WTC11 (cell line): ENCODE results near the gene SPN. TPM values are rescaled to one million over a fixed set of nuclear protein-coding genes. Genes with fewer than 3 reads are reported as not detected.
"Not testable (repeated sequence)": the region's sequence is repeated elsewhere in the genome, so short reads cannot be mapped to it uniquely, and the experiment has no call there.

Experiments
- ATAC-seq: fragments of 200-7000 bp; cut with Tn5 transposase; 2 replicates; pipeline ENCODE4 v1.10.0; 2021; ENCODE audit warnings: mild to moderate bottlenecking, moderate library complexity
- CTCF ChIA-PET: fragments of 300-600 bp; sonication (Branson Sonifier 250); formaldehyde crosslinking; loops from one replicate; lab custom pipeline; 2021; ENCODE audit warnings: antibody characterized with exemption; lab: Charles Lee
- POLR2A ChIA-PET: fragments of 350-600 bp; sonication (Branson Sonifier 250); formaldehyde crosslinking; loops from one replicate; lab custom pipeline; 2021; ENCODE audit warnings: antibody characterized with exemption; lab: Charles Lee
- DNase-seq: peaks from one replicate; pipeline ENCODE4 v3.0.0; 2021; ENCODE audit warnings: low spot score
- H3K27ac Mint-ChIP-seq: 2 replicates; pipeline ENCODE4 v1.8.0; 2021; ENCODE audit warnings: mixed read lengths
- H3K27me3 Mint-ChIP-seq: 2 replicates; pipeline ENCODE4 v1.8.0; 2021; ENCODE audit warnings: low read depth, mild to moderate bottlenecking, moderate library complexity, mixed read lengths
- H3K36me3 Mint-ChIP-seq: 2 replicates; pipeline ENCODE4 v1.8.0; 2021; ENCODE audit warnings: mixed read lengths
- H3K4me1 Mint-ChIP-seq: 2 replicates; pipeline ENCODE4 v1.8.0; 2022; ENCODE audit warnings: mixed read lengths
- H3K4me3 Mint-ChIP-seq: 2 replicates; pipeline ENCODE4 v1.8.0; 2021; ENCODE audit warnings: mild to moderate bottlenecking, moderate library complexity, mixed read lengths
- H3K9me3 Mint-ChIP-seq: 2 replicates; pipeline ENCODE4 v1.8.0; 2021; ENCODE audit warnings: mixed read lengths
- FOXK1 ChIP-seq: sonication (generic); formaldehyde crosslinking; IDR thresholded peaks from 2 replicates; pipeline ENCODE4 v1.8.0; 2022; ENCODE audit warnings: mild to moderate bottlenecking, moderate library complexity, missing genetic modification reagents
- OVOL2 ChIP-seq: fragments of 250-450 bp; sonication (Bioruptor Pico); IDR thresholded peaks from 2 replicates; pipeline ENCODE4 v1.9.0; 2021; ENCODE audit warnings: mild to moderate bottlenecking, borderline replicate concordance
- SP1 ChIP-seq: sonication (generic); formaldehyde crosslinking; conservative IDR thresholded peaks from 2 replicates; pipeline ENCODE4 v1.8.1; 2022; ENCODE audit warnings: missing genetic modification reagents
- ZNF121 ChIP-seq: sonication (generic); formaldehyde crosslinking; IDR thresholded peaks from 2 replicates; pipeline ENCODE4 v1.8.0; 2023; ENCODE audit warnings: missing genetic modification reagents
- ZNF138 ChIP-seq: sonication (generic); formaldehyde crosslinking; conservative IDR thresholded peaks from 2 replicates; pipeline ENCODE4 v1.8.1; 2022; ENCODE audit warnings: mild to moderate bottlenecking, moderate library complexity, missing genetic modification reagents
- ZNF671 ChIP-seq: fragments of 250-450 bp; sonication (Bioruptor Pico); IDR thresholded peaks from 2 replicates; pipeline ENCODE4 v1.8.0; 2021; ENCODE audit warnings: mild to moderate bottlenecking
- total RNA-seq: library from RNA; stranded (reverse); gene quantifications from 3 replicates; pipeline ENCODE4 v1.2.3, GENCODE V29; 2021
- TF ChIP-seq, protein P1 (sequence below): fragments of 250-450 bp; sonication (Bioruptor Pico); IDR thresholded peaks from 2 replicates; pipeline ENCODE4 v2.1.2; 2022; ENCODE audit warnings: mild to moderate bottlenecking, moderate library complexity
- TF ChIP-seq, protein P2 (sequence below): sonication (generic); formaldehyde crosslinking; IDR thresholded peaks from 2 replicates; pipeline ENCODE4 v1.8.0; 2022; ENCODE audit warnings: missing genetic modification reagents
- TF ChIP-seq, protein P3 (sequence below): sonication (generic); formaldehyde crosslinking; IDR thresholded peaks from 2 replicates; pipeline ENCODE4 v1.8.0; 2022; ENCODE audit warnings: mild to moderate bottlenecking, missing genetic modification reagents
- TF ChIP-seq, protein P4 (sequence below): sonication (generic); formaldehyde crosslinking; IDR thresholded peaks from 2 replicates; pipeline ENCODE4 v1.8.1; 2023; ENCODE audit warnings: mild to moderate bottlenecking, missing genetic modification reagents

SPN gene
- total RNA-seq, 1 experiment from 2014 or later, result 2.3 TPM

DNA sequence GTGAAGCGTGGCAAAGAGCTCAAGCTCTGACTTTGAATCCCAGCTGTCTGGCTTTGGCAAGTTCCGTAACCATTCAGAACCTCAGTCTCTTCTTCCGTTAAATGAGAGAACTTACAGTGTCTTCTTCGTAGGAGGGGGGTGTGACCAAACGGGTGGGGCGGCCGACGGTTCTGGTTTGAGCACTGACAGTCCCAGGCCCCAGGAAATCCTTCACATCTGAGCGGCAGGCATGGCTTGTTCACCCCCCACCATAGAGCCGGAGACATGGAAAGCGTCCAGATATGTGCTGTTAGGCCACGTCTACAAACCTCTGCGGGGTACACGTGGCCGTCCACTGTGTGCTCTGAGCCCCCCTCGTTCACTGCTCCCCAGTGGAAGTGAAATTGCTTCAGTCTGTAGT, 27.1 kb upstream of the SPN start:
- H3K27me3 Mint-ChIP-seq, H3K9me3 Mint-ChIP-seq, CTCF ChIA-PET, H3K36me3 Mint-ChIP-seq, H3K4me3 Mint-ChIP-seq, POLR2A ChIA-PET, DNase-seq, H3K27ac Mint-ChIP-seq, H3K4me1 Mint-ChIP-seq: not testable (repeated sequence)
- peak; percentile 19; the same call in 1 of the 2 replicates for ATAC-seq

DNA sequence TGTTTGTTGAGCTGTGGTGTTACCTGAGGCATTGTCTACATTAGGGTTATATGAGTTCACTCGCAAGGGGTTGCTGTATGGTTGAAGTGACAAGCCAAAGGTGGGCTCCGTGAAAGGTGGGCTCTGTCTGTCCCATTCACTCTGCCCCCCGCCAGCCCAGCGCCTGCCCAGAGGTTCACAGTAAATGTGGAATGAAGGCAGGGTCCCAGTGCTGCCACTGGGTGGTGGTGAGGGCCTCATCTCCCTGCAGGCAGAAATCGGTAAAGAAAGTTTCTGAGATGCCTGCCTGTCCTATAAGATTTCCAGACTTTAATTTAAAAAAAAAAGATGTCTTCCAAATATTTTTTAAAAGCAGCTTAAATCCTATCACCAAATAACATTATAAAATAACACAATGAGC, 26.7 kb upstream of the SPN start:
- H3K27me3 Mint-ChIP-seq, H3K9me3 Mint-ChIP-seq, H3K27ac Mint-ChIP-seq, POLR2A ChIA-PET, DNase-seq, CTCF ChIA-PET, H3K4me1 Mint-ChIP-seq, H3K4me3 Mint-ChIP-seq, H3K36me3 Mint-ChIP-seq: not testable (repeated sequence)
- peak; percentile 89 for ATAC-seq

DNA sequence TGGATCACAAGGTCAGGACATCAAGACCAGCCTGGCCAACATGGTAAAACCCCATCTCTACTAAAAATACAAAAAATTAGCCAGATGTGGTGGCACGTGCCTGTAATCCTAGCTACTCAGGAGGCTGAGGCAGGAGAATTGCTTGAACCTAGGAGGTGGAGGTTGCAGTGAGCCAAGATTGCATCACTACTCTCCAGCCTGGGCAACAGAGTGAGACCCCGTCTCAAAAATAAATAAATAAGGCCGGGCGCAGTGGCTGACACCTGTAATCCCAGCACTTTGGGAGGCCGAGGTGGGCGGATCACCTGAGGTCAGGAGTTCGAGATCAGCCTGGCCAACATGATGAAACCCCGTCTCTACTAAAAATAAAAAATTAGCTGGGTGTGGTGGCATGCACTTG, 24.3 kb upstream of the SPN start:
- H3K4me3 Mint-ChIP-seq, H3K4me1 Mint-ChIP-seq, ATAC-seq, H3K27me3 Mint-ChIP-seq, H3K9me3 Mint-ChIP-seq, H3K36me3 Mint-ChIP-seq, CTCF ChIA-PET, H3K27ac Mint-ChIP-seq, POLR2A ChIA-PET, DNase-seq: not testable (repeated sequence)

DNA sequence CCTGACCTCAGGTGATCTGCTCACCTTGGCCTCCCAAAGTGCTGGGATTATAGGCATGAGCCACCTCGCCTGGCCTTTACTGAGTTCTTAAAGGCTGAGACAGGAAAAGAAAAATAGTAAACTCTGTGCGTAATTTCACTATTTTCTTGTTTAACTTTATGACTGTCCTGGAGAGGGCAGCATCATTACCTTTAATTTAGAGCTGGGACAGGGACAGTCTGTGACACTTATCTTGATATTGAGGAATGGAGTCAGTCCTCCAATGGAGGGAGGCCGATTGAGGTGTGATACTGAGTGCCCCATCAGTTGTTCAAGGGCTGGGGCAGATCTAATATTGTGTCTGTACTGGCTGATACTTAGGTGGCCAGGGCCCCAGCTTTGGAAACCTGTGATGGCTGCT, 21.5 kb upstream of the SPN start:
- TF ChIP-seq, protein P1, sequence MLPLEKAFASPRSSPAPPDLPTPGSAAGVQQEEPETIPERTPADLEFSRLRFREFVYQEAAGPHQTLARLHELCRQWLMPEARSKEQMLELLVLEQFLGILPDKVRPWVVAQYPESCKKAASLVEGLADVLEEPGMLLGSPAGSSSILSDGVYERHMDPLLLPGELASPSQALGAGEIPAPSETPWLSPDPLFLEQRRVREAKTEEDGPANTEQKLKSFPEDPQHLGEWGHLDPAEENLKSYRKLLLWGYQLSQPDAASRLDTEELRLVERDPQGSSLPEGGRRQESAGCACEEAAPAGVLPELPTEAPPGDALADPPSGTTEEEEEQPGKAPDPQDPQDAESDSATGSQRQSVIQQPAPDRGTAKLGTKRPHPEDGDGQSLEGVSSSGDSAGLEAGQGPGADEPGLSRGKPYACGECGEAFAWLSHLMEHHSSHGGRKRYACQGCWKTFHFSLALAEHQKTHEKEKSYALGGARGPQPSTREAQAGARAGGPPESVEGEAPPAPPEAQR (CRISPR knock-in tag), result no peak
- TF ChIP-seq ZNF671 (CRISPR knock-in tag), result no peak
- Mint-ChIP-seq H3K4me1 (peaks cover 3% of the 10 kb centered on the region; the same call in 1 of the 2 replicates), H3K9me3 (peaks cover 5% of the 10 kb centered on the region; the same call in 1 of the 2 replicates), H3K27ac (peak overlapping the region; percentile 8; the same call in 1 of the 2 replicates), H3K4me3 (no peak overlapping the region), H3K27me3 (no peaks in the 10 kb centered on the region; the same call in 1 of the 2 replicates), H3K36me3 (no peaks in the 10 kb centered on the region)
- ChIA-PET CTCF (interaction anchor here (0.6 to 1.3 kb wide), 9 partner anchors 36 to 149 kb away, joined by 3 to 8 read pairs (median 4); partner anchors contain the start of gene QPRT), POLR2A (no interaction called here)
- ATAC-seq (no peak), DNase-seq (no peak)

DNA sequence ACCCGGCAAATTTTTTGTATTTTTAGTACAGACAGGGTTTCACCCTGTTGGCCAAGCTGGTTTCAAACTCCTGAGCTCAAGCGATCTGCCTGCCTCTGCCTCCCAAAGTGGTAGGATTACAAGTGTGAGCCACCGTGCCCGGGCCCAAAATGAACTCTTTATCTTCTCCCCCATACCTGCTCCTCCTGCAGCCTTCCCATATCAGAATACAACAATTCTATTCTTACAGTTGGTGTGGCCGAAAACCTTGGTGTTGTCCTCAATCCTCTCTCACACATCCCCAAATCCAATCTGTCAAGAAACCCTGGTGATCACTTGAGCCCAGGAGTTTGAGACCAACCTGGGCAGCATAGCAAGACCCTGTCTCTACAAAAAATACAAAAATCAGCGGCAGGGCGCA, 19.5 kb upstream of the SPN start:
- ChIA-PET CTCF (interaction anchor here (0.9 to 1.2 kb wide), 2 partner anchors 31 to 48 kb away, joined by 4 to 5 read pairs; no protein-coding TSS in a partner anchor), POLR2A (no interaction called here)
- H3K36me3 Mint-ChIP-seq, result no peaks in the 10 kb centered on the region
- DNase-seq (no peak), ATAC-seq (no peak)
- H3K4me3 Mint-ChIP-seq, result no peak overlapping the region
- H3K27me3 Mint-ChIP-seq, result no peaks in the 10 kb centered on the region; the same call in 1 of the 2 replicates
- no peak for TF ChIP-seq ZNF138
- peak; percentile 44; the same call in 1 of the 2 replicates for TF ChIP-seq ZNF121 (CRISPR knock-in tag)
- peaks cover 3% of the 10 kb centered on the region; the same call in 1 of the 2 replicates for H3K4me1 Mint-ChIP-seq
- H3K9me3 Mint-ChIP-seq, result peaks cover 5% of the 10 kb centered on the region; the same call in 1 of the 2 replicates
- no peak overlapping the region for H3K27ac Mint-ChIP-seq

DNA sequence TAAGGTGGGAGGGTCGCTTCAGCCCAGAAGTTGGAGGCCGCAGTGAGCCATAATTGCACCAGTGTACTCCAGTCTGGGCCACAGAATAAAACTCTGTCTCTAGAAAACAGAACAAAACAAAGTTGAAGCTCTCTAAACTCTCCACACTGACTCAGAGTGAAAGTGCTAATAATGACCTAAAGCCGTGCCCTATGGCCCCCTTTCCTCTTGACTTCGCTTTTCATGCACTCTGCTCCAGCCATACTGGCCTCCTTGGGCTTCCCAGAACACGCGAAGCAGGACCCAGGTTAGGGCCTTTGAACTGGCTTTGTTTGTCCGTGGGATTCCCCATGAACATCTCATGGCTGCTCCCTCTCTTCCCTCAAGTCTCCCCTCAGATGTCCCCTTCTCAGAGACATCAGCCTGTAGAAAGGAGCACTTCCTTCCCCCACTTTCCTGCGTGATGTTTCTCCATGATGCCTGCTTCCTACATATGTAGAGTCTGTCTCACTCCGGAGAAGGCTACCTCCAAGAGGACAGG, 18.6 kb upstream of the SPN start:
- Mint-ChIP-seq H3K4me1 (peaks cover 4% of the 10 kb centered on the region), H3K4me3 (no peak overlapping the region), H3K9me3 (peaks cover 5% of the 10 kb centered on the region; the same call in 1 of the 2 replicates), H3K27ac (no peak overlapping the region), H3K36me3 (no peaks in the 10 kb centered on the region), H3K27me3 (no peaks in the 10 kb centered on the region; the same call in 1 of the 2 replicates)
- TF ChIP-seq, protein P1 (CRISPR knock-in tag), result no peak
- TF ChIP-seq FOXK1 (CRISPR knock-in tag) (no peak), OVOL2 (no peak), SP1 (CRISPR knock-in tag) (no peak), ZNF121 (CRISPR knock-in tag) (no peak)
- TF ChIP-seq, protein P2, sequence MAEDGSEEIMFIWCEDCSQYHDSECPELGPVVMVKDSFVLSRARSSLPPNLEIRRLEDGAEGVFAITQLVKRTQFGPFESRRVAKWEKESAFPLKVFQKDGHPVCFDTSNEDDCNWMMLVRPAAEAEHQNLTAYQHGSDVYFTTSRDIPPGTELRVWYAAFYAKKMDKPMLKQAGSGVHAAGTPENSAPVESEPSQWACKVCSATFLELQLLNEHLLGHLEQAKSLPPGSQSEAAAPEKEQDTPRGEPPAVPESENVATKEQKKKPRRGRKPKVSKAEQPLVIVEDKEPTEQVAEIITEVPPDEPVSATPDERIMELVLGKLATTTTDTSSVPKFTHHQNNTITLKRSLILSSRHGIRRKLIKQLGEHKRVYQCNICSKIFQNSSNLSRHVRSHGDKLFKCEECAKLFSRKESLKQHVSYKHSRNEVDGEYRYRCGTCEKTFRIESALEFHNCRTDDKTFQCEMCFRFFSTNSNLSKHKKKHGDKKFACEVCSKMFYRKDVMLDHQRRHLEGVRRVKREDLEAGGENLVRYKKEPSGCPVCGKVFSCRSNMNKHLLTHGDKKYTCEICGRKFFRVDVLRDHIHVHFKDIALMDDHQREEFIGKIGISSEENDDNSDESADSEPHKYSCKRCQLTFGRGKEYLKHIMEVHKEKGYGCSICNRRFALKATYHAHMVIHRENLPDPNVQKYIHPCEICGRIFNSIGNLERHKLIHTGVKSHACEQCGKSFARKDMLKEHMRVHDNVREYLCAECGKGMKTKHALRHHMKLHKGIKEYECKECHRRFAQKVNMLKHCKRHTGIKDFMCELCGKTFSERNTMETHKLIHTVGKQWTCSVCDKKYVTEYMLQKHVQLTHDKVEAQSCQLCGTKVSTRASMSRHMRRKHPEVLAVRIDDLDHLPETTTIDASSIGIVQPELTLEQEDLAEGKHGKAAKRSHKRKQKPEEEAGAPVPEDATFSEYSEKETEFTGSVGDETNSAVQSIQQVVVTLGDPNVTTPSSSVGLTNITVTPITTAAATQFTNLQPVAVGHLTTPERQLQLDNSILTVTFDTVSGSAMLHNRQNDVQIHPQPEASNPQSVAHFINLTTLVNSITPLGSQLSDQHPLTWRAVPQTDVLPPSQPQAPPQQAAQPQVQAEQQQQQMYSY (CRISPR knock-in tag), result no peak
- TF ChIP-seq, protein P3, sequence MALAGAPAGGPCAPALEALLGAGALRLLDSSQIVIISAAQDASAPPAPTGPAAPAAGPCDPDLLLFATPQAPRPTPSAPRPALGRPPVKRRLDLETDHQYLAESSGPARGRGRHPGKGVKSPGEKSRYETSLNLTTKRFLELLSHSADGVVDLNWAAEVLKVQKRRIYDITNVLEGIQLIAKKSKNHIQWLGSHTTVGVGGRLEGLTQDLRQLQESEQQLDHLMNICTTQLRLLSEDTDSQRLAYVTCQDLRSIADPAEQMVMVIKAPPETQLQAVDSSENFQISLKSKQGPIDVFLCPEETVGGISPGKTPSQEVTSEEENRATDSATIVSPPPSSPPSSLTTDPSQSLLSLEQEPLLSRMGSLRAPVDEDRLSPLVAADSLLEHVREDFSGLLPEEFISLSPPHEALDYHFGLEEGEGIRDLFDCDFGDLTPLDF (CRISPR knock-in tag), result no peak
- TF ChIP-seq, protein P4, sequence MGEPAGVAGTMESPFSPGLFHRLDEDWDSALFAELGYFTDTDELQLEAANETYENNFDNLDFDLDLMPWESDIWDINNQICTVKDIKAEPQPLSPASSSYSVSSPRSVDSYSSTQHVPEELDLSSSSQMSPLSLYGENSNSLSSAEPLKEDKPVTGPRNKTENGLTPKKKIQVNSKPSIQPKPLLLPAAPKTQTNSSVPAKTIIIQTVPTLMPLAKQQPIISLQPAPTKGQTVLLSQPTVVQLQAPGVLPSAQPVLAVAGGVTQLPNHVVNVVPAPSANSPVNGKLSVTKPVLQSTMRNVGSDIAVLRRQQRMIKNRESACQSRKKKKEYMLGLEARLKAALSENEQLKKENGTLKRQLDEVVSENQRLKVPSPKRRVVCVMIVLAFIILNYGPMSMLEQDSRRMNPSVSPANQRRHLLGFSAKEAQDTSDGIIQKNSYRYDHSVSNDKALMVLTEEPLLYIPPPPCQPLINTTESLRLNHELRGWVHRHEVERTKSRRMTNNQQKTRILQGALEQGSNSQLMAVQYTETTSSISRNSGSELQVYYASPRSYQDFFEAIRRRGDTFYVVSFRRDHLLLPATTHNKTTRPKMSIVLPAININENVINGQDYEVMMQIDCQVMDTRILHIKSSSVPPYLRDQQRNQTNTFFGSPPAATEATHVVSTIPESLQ (CRISPR knock-in tag), result no peak
- POLR2A ChIA-PET, result interaction anchor here (0.6 to 0.7 kb wide), 2 partner anchors 10 to 73 kb away, joined by 3 to 7 read pairs; no protein-coding TSS in a partner anchor
- DNase-seq, result no peak
- CTCF ChIA-PET, result interaction anchor here (0.6 to 0.9 kb wide), 2 partner anchors 30 to 194 kb away, joined by 3 to 5 read pairs; no protein-coding TSS in a partner anchor
- ATAC-seq, result no peak
